CD4-positive, alpha-beta T cell treated with Interleukin-4 for 1 hour (primary cell): ENCODE measurements around the gene GBX2.
"Not testable (repeated sequence)": the region's sequence is repeated elsewhere in the genome, so short reads cannot be mapped to it uniquely, and the experiment has no call there.

Experiments
- DNase-seq, 2 donors: peaks; one replicate each; pipeline ENCODE4 v3.0.0-alpha.2; 2020 to 2022

The GBX2 gene

GRCh38 chr2:236143811-236144210 is 24.4 kb downstream of the GBX2 start:
- no peak for DNase-seq

GRCh38 chr2:236141616-236142015 is 26.6 kb downstream of the GBX2 start:
- not testable (repeated sequence) for DNase-seq

DNA sequence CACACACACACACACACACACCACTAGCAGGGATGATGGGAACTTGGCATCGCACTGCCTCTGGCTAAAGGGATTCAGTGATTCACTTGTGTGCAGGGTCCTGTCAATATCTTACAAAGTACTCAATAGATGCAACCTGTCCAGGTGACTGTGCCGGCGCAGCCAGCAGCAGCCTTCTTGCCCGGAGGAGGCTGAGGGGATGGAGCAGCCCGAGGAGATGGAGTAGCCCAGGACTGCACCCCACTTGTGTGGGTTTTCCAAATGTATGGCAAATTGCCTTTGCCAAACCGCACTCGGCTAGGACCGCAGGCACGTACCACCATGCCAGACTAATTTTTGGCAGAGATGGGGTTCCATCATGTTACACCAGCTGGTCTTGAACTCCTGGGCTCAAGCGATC is 31.1 kb downstream of the GBX2 start:
- no peak for DNase-seq

GRCh38 chr2:236136538-236136937 is 31.6 kb downstream of the GBX2 start:
- DNase-seq, result no peak

DNA sequence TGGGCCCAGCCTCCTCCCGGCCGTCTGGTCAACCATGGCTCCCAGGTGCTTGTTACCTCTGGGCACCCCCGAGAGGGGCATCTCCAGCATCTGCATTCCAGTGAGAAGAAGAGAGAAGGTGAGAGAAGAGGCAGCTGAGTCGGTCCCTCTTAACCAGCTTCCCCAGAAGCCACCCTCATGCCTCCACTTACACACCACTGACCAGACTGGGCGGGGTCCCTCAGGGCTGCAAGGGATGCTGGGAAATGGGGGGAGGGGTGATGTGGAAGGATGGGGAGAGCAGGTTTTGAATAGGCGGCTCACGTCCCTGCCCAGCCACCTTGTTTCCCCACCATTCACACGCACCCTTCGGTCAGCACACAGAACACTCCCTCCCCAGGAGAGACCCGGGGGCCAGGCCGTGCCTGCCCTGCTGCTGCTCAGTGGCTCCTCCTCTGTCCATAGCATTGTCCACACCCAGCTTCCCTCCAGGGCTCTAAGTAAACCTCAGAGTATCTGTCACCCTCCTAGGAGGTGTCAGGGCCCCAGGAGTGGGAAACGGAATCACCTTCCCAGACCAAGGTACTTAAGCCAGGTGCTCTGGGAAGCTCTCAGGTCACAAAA is 34.7 kb downstream of the GBX2 start:
- DNase-seq, result no peak

- DNase-seq, result no peak
Observed at GRCh38 chr2:236131073-236131692, 37.0 kb downstream of the GBX2 start.

- no peak for DNase-seq
Observed at GRCh38 chr2:236130349-236130998, 37.7 kb downstream of the GBX2 start.

GRCh38 chr2:236129935-236130334 is 38.3 kb downstream of the GBX2 start:
- DNase-seq, result no peak

DNA sequence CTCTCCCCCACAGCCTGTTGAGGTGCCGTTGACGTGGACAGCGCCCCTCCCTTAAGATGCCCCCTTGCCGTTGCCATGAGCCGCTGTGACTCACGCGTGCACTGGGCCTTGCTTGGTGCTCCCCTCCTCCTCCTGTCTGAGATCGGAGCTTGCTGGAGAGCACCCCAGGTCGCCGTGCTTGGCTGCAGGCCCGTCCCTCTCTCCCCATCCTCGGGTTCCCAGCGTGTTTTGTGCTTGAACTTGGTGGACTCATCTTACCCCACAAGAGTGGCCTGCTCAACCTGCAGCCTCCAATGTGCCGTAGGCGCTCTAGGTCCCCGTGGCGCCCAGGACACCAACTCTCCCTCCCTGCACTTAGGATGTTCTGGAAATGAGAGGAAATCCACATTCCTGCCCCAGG is 39.9 kb downstream of the GBX2 start:
- DNase-seq, result no peak

GRCh38 chr2:236127010-236127409 is 41.2 kb downstream of the GBX2 start:
- DNase-seq, result no peak

DNA sequence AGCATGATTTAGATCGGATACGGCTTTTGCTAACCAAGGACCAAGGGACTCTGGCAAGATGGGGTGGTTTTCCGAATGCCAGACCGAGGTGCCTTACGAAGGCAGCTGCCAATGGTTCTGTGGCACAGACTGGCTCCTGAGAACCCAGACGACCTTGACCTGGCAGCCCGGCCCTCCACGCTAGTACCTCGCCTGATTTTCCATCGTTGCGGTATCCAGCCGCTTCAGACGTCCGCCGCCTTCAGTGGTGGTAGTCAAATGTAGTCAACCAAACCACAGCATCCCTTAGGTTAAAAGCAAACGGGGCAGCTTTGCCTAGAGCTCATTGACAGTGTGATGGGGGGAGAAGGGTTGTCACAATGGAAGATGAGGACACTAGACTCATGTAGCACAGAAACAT is 42.6 kb downstream of the GBX2 start:
- DNase-seq, result no peak

DNA sequence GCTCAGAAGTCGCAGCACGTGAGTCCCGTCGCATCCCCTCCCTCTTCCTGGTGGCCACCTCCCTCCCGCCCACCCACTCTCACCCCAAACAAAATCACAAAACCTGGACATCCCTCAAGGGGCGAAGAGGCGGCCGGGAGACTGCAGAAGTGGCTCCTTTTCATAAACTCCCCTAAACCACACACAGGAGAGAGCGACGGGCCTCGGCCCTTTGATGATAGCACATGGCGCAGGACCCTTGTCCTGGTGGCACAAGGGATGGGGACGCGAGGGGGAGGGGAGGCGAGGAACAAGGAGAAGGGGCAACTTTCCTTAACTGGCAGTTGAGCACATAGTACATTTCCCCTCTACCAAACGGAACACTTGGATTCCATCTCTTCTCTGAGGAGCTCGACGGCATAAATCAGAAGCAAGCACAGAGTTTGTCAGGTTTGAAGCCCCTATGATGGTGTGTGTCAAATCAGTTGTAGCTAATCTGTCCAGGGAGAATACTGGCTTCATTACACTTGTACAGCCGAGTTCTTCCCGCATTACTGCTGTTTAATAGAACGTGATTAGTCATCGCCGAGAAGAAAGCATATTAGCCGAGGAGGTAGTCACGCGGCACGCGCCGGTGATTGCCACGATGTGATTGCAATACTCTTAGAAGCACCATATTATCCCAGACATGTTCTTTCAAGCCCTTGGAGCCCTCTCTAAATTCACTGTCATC is 43.8 kb downstream of the GBX2 start:
- no peak for DNase-seq

GRCh38 chr2:236123716-236124115 is 44.5 kb downstream of the GBX2 start:
- no peak for DNase-seq

- DNase-seq, result no peak
Observed at GRCh38 chr2:236122236-236122635, 46.0 kb downstream of the GBX2 start.

DNA sequence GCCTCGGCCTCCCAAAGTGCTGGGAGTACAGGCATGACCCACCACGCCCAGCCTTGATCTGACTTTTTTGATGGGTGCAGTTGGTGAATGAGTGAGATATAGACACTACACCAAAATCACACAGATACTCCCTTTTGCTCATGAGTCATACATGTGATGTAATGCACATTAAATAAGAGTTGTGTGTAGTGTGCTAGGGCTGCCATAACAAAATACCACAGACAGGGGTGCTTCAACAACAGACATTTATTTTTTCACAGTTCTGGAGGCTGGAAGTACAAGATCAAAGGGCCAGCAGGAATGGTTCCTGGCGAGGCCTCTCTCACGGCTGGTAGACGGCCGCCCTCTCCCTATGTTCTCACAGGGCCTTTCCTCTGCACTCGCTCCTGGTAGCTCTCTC is 46.6 kb downstream of the GBX2 start:
- no peak for DNase-seq

DNA sequence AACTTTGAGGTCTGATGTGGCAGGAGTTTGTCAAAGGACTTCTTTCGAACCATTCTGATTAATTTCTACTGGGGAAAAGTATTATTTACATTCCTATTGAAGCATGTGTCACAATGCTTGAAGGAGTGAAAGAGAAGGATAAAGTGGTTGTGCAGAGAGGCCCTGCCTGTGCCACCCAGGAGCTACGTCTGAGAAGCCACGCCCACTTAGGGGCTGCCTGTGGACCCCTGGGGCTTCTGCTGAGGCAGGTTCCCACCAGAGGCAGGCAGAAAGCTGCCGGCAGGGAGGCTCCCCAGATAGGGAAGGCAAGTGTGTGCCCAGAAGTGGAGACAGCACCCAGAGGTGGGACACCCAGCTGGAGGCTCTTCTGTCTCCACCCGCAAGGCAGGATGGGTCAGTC is 47.4 kb downstream of the GBX2 start:
- no peak for DNase-seq

GRCh38 chr2:236120141-236120601 is 48.0 kb downstream of the GBX2 start:
- no peak for DNase-seq

DNA sequence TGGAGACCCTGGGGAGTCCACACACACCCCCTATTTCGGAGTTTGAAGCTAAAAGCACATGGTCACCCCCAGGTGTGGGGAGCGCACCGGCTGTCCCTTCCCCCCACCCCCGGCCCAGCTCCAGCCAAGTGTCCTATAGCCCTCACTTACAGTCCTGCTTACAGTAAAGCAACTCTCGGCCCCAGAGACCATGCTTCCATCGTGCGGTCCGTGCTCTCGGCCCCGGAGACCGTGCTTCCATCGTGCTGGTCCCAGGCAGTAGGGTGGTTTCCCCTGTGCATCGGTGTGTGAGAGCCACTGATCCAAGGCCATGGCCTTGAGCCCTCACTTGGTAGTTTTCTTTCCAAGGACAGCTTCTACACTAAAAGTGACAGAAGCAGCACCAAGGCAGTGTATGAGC is 48.7 kb downstream of the GBX2 start:
- DNase-seq, result no peak

DNA sequence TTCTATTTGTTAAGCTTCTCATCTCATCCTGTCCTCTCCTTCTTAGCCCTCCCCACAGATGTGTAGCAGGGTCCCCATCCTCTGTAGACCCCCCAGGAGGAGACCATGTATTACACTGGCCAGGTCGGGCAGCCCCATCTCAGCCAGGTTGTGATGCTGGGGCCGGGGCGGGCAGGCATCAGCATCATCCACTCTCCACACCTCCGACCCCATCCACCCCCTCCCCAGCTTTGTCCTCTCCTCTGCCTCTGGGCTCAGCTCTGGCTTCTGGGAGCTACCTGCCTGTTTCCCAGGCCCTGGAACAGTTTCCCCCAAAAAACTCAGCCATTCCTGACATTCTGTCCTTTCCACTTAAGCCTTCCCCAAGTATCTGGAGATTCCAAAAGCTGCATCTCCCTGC is 49.2 kb downstream of the GBX2 start:
- no peak for DNase-seq

DNA sequence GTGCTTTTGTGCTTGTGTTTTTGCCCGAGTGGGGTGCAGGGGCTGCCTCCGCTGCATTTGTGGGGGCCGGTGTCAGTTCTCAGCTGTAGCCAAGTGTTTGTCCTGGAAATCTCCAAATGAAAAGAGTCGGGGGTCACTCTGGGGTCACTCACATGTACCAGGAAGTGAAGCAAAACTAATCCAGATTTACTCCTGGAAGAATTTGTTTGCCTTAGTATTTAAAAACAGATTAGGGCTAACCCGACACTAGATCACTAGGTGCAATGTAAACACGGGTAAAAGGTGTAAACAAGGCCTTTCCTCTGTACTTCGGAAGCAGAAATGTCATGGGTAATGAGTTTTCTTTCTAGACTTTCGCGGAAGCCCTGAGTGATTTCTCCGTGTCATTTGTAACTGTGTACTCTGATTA is 50.3 kb downstream of the GBX2 start:
- no peak for DNase-seq

DNA sequence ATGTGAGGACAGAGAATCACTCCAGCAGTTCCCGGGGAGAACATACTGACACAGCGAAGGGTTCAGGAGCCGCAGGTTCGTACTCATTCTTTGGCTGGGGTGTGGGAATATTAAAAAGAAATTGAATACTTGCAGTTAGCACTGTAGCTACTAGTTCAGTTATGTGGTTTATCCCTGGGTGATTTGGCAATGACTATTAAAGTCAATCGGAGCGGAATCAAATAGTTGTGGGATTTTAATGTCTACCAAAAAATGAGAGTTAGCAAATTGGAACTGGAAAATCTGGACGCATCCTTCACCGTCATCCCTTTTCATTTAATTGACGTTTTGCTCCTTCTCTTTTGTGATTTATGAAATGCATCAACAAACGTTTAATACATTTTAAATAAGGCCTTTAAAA is 50.8 kb downstream of the GBX2 start:
- DNase-seq, result no peak
